Measurements from ENCODE around the gene KMT5B.

- TF ChIP-seq, protein P1, sequence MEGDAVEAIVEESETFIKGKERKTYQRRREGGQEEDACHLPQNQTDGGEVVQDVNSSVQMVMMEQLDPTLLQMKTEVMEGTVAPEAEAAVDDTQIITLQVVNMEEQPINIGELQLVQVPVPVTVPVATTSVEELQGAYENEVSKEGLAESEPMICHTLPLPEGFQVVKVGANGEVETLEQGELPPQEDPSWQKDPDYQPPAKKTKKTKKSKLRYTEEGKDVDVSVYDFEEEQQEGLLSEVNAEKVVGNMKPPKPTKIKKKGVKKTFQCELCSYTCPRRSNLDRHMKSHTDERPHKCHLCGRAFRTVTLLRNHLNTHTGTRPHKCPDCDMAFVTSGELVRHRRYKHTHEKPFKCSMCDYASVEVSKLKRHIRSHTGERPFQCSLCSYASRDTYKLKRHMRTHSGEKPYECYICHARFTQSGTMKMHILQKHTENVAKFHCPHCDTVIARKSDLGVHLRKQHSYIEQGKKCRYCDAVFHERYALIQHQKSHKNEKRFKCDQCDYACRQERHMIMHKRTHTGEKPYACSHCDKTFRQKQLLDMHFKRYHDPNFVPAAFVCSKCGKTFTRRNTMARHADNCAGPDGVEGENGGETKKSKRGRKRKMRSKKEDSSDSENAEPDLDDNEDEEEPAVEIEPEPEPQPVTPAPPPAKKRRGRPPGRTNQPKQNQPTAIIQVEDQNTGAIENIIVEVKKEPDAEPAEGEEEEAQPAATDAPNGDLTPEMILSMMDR (IDR thresholded peaks at IDR 0.05) = no peak
- TF ChIP-seq POLR2A (IDR thresholded peaks at IDR 0.05; ENCODE audit: low read length) (no peak), HES2 (IDR thresholded peaks at IDR 0.05) (no peak), EP300 (IDR thresholded peaks at IDR 0.05) (no peak), ELK1 (IDR thresholded peaks at IDR 0.05; ENCODE audit: low read depth, low read length) (no peak)
- TF ChIP-seq, protein P2, sequence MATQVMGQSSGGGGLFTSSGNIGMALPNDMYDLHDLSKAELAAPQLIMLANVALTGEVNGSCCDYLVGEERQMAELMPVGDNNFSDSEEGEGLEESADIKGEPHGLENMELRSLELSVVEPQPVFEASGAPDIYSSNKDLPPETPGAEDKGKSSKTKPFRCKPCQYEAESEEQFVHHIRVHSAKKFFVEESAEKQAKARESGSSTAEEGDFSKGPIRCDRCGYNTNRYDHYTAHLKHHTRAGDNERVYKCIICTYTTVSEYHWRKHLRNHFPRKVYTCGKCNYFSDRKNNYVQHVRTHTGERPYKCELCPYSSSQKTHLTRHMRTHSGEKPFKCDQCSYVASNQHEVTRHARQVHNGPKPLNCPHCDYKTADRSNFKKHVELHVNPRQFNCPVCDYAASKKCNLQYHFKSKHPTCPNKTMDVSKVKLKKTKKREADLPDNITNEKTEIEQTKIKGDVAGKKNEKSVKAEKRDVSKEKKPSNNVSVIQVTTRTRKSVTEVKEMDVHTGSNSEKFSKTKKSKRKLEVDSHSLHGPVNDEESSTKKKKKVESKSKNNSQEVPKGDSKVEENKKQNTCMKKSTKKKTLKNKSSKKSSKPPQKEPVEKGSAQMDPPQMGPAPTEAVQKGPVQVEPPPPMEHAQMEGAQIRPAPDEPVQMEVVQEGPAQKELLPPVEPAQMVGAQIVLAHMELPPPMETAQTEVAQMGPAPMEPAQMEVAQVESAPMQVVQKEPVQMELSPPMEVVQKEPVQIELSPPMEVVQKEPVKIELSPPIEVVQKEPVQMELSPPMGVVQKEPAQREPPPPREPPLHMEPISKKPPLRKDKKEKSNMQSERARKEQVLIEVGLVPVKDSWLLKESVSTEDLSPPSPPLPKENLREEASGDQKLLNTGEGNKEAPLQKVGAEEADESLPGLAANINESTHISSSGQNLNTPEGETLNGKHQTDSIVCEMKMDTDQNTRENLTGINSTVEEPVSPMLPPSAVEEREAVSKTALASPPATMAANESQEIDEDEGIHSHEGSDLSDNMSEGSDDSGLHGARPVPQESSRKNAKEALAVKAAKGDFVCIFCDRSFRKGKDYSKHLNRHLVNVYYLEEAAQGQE (IDR thresholded peaks at IDR 0.05) = no peak
These were observed 71.7 kb downstream of the KMT5B start for GRCh38 chr11:68141246-68142027.
